WTC11 (cell line): Measurements from ENCODE around the gene TMOD3. TPM values are rescaled to one million over a fixed set of nuclear protein-coding genes. Genes with fewer than 3 reads are reported as not detected.
A peak's percentile ranks its signal among the peaks of the same experiment; 100 is the strongest.

Experiments used
- ATAC-seq: fragments of 200-7000 bp; cut with Tn5 transposase; 2 replicates; pipeline ENCODE4 v1.10.0; 2021; ENCODE audit warnings: mild to moderate bottlenecking, moderate library complexity
- CTCF ChIA-PET: fragments of 300-600 bp; sonication (Branson Sonifier 250); formaldehyde crosslinking; loops from one replicate; lab custom pipeline; 2021; ENCODE audit warnings: antibody characterized with exemption; lab: Charles Lee
- POLR2A ChIA-PET: fragments of 350-600 bp; sonication (Branson Sonifier 250); formaldehyde crosslinking; loops from one replicate; lab custom pipeline; 2021; ENCODE audit warnings: antibody characterized with exemption; lab: Charles Lee
- DNase-seq: peaks from one replicate; pipeline ENCODE4 v3.0.0; 2021; ENCODE audit warnings: low spot score
- H3K27ac Mint-ChIP-seq: 2 replicates; pipeline ENCODE4 v1.8.0; 2021; ENCODE audit warnings: mixed read lengths
- H3K27me3 Mint-ChIP-seq: 2 replicates; pipeline ENCODE4 v1.8.0; 2021; ENCODE audit warnings: low read depth, mild to moderate bottlenecking, moderate library complexity, mixed read lengths
- H3K36me3 Mint-ChIP-seq: 2 replicates; pipeline ENCODE4 v1.8.0; 2021; ENCODE audit warnings: mixed read lengths
- H3K4me1 Mint-ChIP-seq: 2 replicates; pipeline ENCODE4 v1.8.0; 2022; ENCODE audit warnings: mixed read lengths
- H3K4me3 Mint-ChIP-seq: 2 replicates; pipeline ENCODE4 v1.8.0; 2021; ENCODE audit warnings: mild to moderate bottlenecking, moderate library complexity, mixed read lengths
- H3K9me3 Mint-ChIP-seq: 2 replicates; pipeline ENCODE4 v1.8.0; 2021; ENCODE audit warnings: mixed read lengths
- ATF3 ChIP-seq: sonication (generic); formaldehyde crosslinking; conservative IDR thresholded peaks from 2 replicates; pipeline ENCODE4 v1.8.1; 2022; ENCODE audit warnings: mild to moderate bottlenecking, missing genetic modification reagents
- ELF4 ChIP-seq: sonication (generic); formaldehyde crosslinking; IDR thresholded peaks from 2 replicates; pipeline ENCODE4 v1.8.1; 2022; ENCODE audit warnings: low read depth, mild to moderate bottlenecking, moderate library complexity, missing genetic modification reagents
- EMX1 ChIP-seq: fragments of 250-450 bp; sonication (Bioruptor Pico); IDR thresholded peaks from 2 replicates; pipeline ENCODE4 v1.8.0; 2021; ENCODE audit warnings: mild to moderate bottlenecking
- FOXK1 ChIP-seq: sonication (generic); formaldehyde crosslinking; IDR thresholded peaks from 2 replicates; pipeline ENCODE4 v1.8.0; 2022; ENCODE audit warnings: mild to moderate bottlenecking, moderate library complexity, missing genetic modification reagents
- KAT7 ChIP-seq: sonication (generic); formaldehyde crosslinking; IDR thresholded peaks from 2 replicates; pipeline ENCODE4 v1.8.1; 2023; ENCODE audit warnings: missing genetic modification reagents, mild to moderate bottlenecking, borderline replicate concordance
- NR2C2 ChIP-seq: sonication (generic); formaldehyde crosslinking; IDR thresholded peaks from 2 replicates; pipeline ENCODE4 v1.8.0; 2022; ENCODE audit warnings: mild to moderate bottlenecking, missing genetic modification reagents
- NR3C1 ChIP-seq: sonication (generic); formaldehyde crosslinking; conservative IDR thresholded peaks from 2 replicates; pipeline ENCODE4 v1.8.1; 2023; ENCODE audit warnings: low read depth, mild to moderate bottlenecking, missing genetic modification reagents
- OVOL2 ChIP-seq: fragments of 250-450 bp; sonication (Bioruptor Pico); IDR thresholded peaks from 2 replicates; pipeline ENCODE4 v1.9.0; 2021; ENCODE audit warnings: mild to moderate bottlenecking, borderline replicate concordance
- SOX15 ChIP-seq: fragments of 250-450 bp; sonication (Bioruptor Pico); IDR thresholded peaks from 2 replicates; pipeline ENCODE4 v1.9.0; 2021; ENCODE audit warnings: mild to moderate bottlenecking
- ZNF317 ChIP-seq: sonication (generic); formaldehyde crosslinking; IDR thresholded peaks from 2 replicates; pipeline ENCODE4 v1.8.1; 2023; ENCODE audit warnings: low read depth, mild to moderate bottlenecking, moderate library complexity, missing genetic modification reagents, borderline replicate concordance
- ZNF532 ChIP-seq: fragments of 250-450 bp; sonication (Bioruptor Pico); IDR thresholded peaks from 2 replicates; pipeline ENCODE4 v1.9.0; 2021; ENCODE audit warnings: mild to moderate bottlenecking, borderline replicate concordance
- total RNA-seq: library from RNA; stranded (reverse); gene quantifications from 3 replicates; pipeline ENCODE4 v1.2.3, GENCODE V29; 2021
- TF ChIP-seq, protein P1 (sequence below): sonication (generic); formaldehyde crosslinking; IDR thresholded peaks from 2 replicates; pipeline ENCODE4 v1.8.1; 2023; ENCODE audit warnings: mild to moderate bottlenecking, missing genetic modification reagents, moderate library complexity
- TF ChIP-seq, protein P2 (sequence below): fragments of 250-450 bp; sonication (Bioruptor Pico); conservative IDR thresholded peaks from 2 replicates; pipeline ENCODE4 v1.9.0; 2021; ENCODE audit warnings: mild to moderate bottlenecking
- TF ChIP-seq, protein P3 (sequence below): sonication (generic); formaldehyde crosslinking; IDR thresholded peaks from 2 replicates; pipeline ENCODE4 v1.8.0; 2023; ENCODE audit warnings: missing genetic modification reagents

TMOD3 gene
- total RNA-seq, 1 experiment from 2014 or later, result 40.6 TPM

DNA sequence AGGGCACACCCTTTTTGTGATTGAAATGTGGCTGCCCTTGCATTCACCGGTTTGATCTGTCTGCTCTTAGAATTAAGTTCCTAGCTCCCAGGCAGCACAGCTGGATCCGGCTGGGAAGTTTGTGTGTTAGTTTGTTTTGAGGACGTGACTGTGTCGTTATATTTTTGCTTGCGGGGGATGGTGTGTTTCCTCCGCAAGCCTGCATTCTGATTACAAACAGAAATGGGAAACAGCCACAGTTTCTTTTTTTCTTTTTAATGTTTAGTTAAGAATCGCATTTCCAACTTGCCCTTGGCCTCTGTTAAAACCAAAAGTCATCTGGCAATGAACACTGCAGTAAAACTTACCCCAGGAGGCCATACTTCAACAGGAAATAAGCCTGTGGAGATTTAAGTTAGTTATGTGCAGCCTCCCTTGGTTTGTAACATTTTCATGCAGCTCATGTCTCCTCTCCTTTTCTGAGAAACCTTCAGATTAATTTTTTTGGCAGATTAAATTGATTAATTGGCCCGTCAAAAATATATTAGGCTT is 888 bp downstream of the TMOD3 start:
- POLR2A ChIA-PET, result interaction anchor here (0.8 kb wide), 1 partner anchor 25 kb away, joined by 4 read pairs; no protein-coding TSS in a partner anchor
- TF ChIP-seq ZNF317 (no peak), FOXK1 (CRISPR knock-in tag) (peak; percentile 21; the same call in 1 of the 2 replicates)
- ATAC-seq, result peak; percentile 36
- DNase-seq, result no peak
- CTCF ChIA-PET, result interaction anchor here (0.6 to 1.7 kb wide), 4 partner anchors 54 to 933 kb away, joined by 3 to 9 read pairs (median 4); no protein-coding TSS in a partner anchor
- Mint-ChIP-seq H3K27ac (peak overlapping the region; percentile 91), H3K9me3 (no peaks in the 10 kb centered on the region), H3K36me3 (no peaks in the 10 kb centered on the region), H3K4me3 (peak overlapping the region; percentile 94), H3K27me3 (no peaks in the 10 kb centered on the region), H3K4me1 (peaks cover 27% of the 10 kb centered on the region)

GRCh38 chr15:51833772-51834171 is 4.3 kb downstream of the TMOD3 start:
- CTCF ChIA-PET, result no interaction called here
- Mint-ChIP-seq H3K4me1 (peaks cover 52% of the 10 kb centered on the region), H3K36me3 (no peaks in the 10 kb centered on the region), H3K27ac (no peak overlapping the region), H3K4me3 (no peak overlapping the region), H3K27me3 (no peaks in the 10 kb centered on the region), H3K9me3 (no peaks in the 10 kb centered on the region)
- POLR2A ChIA-PET, result no interaction called here
- DNase-seq, result no peak
- no peak for ATAC-seq
- TF ChIP-seq ZNF532 (CRISPR knock-in tag) (no peak), NR3C1 (CRISPR knock-in tag) (no peak), ELF4 (CRISPR knock-in tag) (no peak), NR2C2 (no peak), KAT7 (CRISPR knock-in tag) (no peak), ATF3 (CRISPR knock-in tag) (no peak), SOX15 (no peak), OVOL2 (CRISPR knock-in tag) (no peak), ZNF317 (no peak), EMX1 (CRISPR knock-in tag) (no peak)
- TF ChIP-seq, protein P1, sequence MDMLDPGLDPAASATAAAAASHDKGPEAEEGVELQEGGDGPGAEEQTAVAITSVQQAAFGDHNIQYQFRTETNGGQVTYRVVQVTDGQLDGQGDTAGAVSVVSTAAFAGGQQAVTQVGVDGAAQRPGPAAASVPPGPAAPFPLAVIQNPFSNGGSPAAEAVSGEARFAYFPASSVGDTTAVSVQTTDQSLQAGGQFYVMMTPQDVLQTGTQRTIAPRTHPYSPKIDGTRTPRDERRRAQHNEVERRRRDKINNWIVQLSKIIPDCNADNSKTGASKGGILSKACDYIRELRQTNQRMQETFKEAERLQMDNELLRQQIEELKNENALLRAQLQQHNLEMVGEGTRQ (CRISPR knock-in tag), result no peak
- TF ChIP-seq, protein P2, sequence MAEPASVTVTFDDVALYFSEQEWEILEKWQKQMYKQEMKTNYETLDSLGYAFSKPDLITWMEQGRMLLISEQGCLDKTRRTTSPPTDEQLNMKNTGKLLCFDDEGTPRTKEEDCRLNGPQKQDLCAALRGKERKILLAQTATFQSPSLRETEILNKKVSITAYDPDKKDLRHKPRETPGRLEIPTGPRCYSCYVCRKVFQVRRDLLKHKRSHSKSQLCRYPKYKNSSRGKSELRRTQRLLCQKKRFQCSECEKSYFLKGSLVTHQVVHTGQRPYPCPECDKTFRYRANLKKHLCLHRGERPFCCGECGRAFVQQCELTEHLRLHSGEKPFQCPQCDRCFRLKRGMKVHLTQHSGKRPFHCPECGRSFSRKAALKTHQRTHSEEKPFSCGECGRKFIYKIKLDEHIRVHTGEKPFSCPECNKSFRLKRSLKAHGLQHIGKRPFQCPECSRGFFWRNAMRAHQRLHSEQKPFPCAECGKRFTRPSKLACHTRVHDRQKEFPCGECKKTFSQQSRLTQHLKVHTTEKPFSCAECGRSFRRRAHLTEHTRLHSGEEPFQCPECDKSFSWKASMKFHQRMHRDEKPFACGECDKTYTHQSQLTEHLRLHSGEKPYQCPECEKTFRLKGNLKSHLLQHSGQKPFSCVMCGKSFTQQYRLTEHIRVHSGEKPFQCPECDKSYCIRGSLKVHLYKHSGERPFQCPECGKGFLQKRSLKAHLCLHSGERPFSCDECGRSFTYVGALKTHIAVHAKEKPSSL, result no peak
- TF ChIP-seq, protein P3, sequence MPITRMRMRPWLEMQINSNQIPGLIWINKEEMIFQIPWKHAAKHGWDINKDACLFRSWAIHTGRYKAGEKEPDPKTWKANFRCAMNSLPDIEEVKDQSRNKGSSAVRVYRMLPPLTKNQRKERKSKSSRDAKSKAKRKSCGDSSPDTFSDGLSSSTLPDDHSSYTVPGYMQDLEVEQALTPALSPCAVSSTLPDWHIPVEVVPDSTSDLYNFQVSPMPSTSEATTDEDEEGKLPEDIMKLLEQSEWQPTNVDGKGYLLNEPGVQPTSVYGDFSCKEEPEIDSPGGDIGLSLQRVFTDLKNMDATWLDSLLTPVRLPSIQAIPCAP (CRISPR knock-in tag), result no peak
- TF ChIP-seq, all 79 proteins: peak for 0
